ENCODE data around the gene CCDC88B.
A peak's percentile ranks its signal among the peaks of the same experiment; 100 is the strongest.

CCDC88B gene, protein sequence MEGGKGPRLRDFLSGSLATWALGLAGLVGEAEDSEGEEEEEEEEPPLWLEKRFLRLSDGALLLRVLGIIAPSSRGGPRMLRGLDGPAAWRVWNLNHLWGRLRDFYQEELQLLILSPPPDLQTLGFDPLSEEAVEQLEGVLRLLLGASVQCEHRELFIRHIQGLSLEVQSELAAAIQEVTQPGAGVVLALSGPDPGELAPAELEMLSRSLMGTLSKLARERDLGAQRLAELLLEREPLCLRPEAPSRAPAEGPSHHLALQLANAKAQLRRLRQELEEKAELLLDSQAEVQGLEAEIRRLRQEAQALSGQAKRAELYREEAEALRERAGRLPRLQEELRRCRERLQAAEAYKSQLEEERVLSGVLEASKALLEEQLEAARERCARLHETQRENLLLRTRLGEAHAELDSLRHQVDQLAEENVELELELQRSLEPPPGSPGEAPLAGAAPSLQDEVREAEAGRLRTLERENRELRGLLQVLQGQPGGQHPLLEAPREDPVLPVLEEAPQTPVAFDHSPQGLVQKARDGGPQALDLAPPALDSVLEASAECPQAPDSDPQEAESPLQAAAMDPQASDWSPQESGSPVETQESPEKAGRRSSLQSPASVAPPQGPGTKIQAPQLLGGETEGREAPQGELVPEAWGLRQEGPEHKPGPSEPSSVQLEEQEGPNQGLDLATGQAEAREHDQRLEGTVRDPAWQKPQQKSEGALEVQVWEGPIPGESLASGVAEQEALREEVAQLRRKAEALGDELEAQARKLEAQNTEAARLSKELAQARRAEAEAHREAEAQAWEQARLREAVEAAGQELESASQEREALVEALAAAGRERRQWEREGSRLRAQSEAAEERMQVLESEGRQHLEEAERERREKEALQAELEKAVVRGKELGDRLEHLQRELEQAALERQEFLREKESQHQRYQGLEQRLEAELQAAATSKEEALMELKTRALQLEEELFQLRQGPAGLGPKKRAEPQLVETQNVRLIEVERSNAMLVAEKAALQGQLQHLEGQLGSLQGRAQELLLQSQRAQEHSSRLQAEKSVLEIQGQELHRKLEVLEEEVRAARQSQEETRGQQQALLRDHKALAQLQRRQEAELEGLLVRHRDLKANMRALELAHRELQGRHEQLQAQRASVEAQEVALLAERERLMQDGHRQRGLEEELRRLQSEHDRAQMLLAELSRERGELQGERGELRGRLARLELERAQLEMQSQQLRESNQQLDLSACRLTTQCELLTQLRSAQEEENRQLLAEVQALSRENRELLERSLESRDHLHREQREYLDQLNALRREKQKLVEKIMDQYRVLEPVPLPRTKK (N-terminal part only)

DNA sequence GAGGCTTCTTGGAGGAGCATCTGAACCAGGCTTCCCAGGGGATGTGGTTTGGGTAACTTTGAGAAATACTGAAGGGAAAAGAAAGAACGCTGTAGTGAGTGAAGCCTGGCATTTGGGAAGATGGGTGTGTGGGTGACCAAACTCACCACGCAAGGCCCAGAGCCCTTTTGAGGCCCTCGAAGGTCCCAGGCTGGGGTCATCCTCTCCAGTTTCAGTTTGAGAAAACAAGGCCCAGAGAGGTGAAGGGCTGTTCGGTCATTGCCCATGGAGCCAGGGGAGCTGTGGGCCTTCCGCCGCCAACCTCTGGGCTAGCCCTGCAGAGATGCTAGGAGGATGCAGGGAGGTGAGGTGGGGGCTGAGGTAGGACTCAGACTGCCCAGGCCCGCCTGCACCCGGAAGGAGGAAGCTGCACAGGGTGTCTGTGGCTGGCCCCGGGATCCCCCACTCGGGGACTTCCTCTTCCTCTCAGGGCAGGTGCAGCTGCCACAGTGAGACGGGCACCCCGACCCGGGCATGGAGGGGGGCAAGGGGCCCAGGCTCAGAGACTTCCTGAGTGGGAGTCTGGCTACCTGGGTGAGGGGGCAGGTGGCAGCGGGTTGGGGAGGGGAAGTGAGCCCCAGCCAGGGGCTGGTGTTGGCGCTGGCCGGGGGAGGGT lies at the start of gene CCDC88B:
CCDC88B (plus strand) TSS at position 451 of the 655 bp plus-strand sequence; CDS start at position 514, 63 bp downstream.
- DNase-seq (ENCODE audit: low read depth in 2 of 2, low spot score in 1 of 2) = peak; percentile 63 to 73

DNA sequence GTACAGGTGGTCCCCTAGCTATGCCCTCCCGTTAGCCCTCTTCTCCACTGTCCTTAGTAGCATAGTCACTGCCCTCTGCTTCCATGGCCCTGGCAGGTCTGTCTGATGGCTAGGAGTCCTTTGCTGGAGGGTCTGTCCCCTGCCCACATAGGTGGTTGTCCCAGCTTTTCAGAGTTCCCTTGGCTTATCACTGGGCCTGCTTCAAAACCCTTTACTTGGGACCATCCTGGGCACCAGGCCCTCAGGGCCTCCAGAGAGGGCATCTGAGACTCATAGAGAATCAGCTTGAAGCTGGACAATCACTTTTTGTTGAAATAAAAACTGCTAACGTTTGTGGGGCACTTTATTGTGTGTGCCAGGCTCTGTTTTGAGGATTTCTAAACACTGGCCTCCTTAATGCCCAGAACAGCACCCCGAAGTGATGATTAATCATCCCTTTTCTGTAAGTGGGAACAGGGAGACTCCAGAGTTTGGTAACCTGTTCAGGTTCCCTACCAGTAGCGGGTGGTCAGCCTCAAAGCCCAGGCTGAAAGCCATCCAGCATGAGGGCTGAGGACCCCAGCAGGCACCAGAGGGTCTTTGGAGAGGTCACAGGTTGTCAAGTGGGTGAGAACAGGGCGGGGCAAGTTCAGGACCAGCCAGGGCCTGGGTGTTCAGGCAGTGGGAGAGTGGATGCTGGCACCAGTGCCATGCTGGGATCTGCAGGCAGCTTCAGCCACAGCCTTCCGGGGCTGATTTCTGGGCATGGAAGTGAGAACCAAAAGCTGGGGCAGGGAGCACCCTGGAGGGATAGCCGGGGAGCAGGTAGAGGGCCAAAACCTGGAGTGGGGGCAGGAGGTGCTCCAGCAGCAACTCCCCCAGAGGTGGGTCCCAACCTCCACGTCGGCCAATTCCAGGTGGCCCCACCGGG lies 49.4 kb upstream of the CCDC88B start:
- DNase-seq (ENCODE audit: low read depth in 2 of 2, low spot score in 1 of 2) = no peak

DNA sequence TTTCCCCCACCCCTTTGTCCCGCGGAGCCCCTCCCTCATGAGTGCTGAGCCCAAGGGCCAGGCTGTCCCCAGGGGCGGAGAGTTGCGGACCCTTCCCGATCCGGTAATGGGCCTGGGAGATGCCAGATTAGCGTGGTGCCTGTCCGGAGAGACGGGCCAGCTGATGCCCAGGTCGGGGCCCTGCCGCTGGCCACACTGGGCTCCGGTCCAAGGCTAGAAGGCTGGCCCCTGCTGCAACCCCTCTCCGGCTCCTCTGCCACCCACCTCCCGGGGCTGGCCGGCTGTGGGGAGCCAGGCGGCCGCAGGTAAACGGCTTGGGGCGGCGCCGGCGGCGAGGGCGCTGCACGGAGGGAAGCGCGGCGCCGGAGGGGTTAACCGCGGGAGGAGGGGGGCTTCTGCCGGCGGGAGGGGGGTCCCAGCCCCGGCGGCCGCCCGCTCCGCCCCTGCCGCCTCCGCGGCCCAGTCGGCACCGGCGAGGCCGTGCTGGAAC lies 48.7 kb upstream of the CCDC88B start, which contains the start of gene KCNK4:
KCNK4 (plus strand) TSS at position 41 of the 490 bp plus-strand sequence. CDS start 1,717 bp downstream, outside the sequence.
- no peak for DNase-seq (ENCODE audit: low read depth in 2 of 2, low spot score in 1 of 2)

DNA sequence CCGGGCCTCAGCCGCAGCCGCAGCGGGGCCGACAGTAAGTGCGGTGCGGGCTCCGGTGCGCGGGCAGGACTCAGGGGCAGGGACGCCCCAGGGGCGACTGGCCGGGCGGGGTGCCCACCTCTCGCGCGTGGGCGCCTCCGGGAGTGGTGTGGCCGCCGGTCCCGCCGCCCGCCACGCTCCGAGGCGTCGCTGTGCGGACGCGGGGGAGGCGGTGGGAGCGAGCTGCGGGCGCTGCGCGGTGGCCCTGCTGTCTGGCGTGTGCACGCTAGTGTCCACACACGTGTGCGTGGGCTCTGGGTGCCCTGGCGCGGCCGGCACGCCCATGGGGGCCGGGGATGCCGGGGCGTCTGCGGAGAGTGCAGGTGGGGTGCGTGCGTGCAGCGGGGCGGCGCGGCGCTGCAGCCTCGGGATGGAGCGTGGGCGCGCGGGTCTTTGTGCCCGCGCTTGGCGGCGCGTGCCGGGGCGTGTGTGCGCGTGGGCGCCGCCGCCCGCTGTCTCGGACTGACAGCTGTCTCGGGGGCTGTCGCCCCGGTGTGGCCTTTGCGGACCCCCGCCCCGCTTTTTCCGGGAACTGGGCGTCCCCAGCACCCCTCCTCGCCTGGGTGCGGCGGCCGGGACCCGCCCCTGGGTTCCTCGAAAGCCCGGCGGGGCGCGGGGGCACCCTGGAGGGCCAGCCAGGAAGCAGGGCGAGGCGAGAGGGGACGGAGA lies 48.1 kb upstream of the CCDC88B start:
- DNase-seq (ENCODE audit: low read depth in 2 of 2, low spot score in 1 of 2) = no peak

DNA sequence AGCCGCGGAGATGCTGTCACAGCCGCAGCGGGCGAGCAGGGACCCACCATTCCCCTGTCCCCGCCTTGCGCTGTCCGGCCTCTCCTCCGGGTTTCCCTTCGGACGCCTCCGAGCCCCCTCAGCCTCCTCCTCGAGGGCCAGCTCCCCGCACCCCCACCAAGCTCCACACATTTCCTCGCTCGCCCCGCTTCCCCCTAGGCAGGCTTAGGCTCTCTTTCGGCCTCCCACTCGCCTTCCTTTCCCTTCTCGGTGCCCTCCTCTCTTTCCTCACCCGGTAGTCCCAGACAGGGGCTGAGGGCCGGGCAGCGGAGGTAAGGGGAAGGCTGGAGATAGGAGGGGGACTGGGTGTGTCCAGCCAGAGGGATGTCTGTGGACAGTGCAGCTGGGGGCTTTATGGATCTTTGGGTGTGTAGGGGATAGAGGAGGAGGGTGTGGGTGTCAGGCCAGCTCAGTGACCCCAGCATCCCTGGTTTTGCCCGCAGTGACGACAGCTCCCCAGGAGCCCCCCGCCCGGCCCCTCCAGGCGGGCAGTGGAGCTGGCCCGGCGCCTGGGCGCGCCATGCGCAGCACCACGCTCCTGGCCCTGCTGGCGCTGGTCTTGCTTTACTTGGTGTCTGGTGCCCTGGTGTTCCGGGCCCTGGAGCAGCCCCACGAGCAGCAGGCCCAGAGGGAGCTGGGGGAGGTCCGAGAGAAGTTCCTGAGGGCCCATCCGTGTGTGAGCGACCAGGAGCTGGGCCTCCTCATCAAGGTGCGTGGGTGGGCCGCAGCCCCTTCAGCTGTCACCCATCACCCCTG lies 47.3 kb upstream of the CCDC88B start:
- no peak for DNase-seq (ENCODE audit: low read depth in 2 of 2, low spot score in 1 of 2)

DNA sequence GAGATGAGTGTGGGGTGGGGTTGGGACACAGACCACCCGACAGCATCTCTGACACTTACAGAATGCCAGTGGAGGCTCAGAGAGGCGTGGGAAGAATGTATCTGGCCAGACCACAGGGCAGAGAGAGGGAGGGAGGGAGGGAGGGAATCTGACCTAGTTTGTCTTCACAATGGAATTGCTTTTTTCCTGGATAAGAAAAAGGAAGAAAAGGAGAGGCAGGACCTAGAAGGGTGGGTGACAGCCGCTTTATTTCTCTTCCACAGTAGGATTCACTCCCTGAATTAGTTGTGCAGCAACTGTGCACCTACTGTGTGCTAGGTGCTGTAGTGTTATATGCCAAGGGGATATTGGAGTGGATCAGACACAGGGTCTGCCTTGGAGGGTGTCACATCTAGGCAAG lies 45.2 kb upstream of the CCDC88B start:
- no peak for DNase-seq (ENCODE audit: low read depth in 2 of 2, low spot score in 1 of 2)

DNA sequence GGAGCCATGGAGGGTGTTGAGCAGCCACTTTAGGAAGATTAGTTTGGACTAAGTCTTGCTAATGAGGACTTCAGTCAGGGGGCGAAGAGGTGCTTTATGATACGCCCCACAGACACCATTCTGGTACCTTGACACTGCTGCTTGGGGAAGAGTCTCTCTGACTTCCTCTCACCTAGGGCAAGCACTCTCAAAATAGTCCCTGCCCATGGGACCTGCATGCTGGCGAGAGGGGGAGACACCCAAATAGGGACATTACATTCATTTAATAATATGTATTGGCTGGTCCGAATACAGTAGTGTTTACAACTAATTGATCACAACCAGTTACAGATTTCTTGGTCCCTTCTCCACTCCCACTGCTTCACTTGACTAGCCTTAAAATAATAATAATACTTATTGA lies 44.2 kb upstream of the CCDC88B start:
- no peak for DNase-seq (ENCODE audit: low read depth in 2 of 2, low spot score in 1 of 2)

DNA sequence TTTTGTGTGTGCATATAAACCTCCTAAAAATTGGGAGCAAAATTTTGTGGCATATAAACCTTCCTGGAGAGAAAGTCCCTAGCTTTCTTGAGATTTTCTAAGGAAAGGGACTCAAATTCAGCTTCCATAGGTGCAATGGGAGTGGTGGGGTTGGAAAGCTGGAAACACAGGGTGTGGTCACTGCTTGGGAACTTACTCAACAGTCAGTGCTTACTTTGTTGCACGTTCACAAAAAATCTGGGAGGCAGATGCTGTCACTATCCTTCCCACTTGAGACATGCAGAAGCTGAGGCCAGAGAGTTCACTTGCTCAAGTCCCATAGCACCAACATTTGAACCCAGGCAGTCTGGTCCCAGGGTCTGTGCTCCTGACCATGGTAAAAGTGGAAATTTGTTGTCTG lies 43.8 kb upstream of the CCDC88B start:
- no peak for DNase-seq (ENCODE audit: low read depth in 2 of 2, low spot score in 1 of 2)

DNA sequence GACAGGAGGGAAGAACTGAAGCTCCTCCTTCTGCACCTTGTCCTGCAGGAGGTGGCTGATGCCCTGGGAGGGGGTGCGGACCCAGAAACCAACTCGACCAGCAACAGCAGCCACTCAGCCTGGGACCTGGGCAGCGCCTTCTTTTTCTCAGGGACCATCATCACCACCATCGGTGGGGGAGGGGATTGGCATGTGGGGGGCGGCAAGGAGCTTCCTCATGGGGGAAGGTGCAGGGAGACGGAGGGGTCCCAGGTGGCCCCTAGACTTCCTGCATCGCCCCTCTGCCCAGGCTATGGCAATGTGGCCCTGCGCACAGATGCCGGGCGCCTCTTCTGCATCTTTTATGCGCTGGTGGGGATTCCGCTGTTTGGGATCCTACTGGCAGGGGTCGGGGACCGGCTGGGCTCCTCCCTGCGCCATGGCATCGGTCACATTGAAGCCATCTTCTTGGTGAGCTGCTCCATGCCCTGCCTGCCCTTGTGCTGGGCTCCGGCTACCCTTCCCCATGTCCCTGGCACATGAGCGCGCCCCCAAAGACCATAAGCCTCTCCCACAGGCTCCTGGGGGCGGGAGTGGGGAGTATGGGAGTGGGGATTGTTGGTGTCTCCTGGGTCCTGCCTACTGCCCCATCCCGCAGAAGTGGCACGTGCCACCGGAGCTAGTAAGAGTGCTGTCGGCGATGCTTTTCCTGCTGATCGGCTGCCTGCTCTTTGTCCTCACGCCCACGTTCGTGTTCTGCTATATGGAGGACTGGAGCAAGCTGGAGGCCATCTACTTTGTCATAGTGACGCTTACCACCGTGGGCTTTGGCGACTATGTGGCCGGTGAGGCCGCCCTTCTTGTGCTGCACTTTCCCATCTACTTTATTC lies 42.9 kb upstream of the CCDC88B start:
- DNase-seq (ENCODE audit: low read depth in 2 of 2, low spot score in 1 of 2) = no peak

DNA sequence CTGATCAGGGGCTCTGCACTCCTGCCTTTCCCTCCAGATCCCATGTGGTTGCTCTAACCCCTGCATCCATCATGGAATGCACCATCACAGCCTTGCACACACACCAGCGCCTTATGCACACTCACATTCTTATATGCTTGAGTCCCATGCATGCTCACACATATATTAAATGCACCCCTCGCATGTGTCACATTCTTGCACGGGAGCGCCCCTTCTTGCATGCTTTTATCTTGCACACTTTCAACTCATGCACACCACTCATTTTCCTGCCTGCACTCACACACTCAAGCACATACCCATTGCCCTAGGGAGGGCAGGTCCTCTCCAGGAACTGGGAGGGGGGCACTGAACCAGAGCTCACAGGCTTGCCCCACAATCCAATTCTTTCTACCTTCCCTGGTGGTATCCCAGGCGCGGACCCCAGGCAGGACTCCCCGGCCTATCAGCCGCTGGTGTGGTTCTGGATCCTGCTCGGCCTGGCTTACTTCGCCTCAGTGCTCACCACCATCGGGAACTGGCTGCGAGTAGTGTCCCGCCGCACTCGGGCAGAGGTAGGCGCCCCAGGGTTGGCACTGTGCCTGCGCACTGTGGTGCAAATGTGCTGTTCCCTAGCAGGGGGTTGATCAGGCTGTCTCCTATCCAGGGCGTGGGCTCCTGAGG lies 42.2 kb upstream of the CCDC88B start:
- no peak for DNase-seq (ENCODE audit: low read depth in 2 of 2, low spot score in 1 of 2)

DNA sequence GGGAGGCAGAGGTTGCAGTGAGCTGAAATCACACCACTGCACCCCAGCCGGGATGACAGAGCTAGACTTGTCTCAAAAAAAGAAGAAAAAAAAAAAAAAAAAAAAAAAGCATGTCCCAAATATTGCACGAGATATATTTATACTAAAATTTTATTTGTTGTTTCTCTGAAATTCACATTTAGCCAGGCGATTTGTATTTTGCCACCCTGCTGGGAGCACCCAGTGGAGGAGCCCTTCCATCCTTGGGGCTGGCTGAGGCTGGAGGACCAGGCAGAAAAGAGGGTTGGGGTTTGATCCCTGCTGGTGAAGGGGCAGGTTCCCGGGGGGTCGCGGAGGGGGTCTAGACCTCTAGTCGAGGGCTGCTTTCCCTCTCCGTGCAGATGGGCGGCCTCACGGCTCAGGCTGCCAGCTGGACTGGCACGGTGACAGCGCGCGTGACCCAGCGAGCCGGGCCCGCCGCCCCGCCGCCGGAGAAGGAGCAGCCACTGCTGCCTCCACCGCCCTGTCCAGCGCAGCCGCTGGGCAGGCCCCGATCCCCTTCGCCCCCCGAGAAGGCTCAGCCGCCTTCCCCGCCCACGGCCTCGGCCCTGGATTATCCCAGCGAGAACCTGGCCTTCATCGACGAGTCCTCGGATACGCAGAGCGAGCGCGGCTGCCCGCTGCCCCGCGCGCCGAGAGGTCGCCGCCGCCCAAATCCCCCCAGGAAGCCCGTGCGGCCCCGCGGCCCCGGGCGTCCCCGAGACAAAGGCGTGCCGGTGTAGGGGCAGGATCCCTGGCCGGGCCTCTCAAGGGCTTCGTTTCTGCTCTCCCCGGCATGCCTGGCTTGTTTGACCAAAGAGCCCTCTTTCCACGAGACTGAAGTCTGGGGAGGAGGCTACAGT lies 40.8 kb upstream of the CCDC88B start:
- DNase-seq (ENCODE audit: low read depth in 2 of 2, low spot score in 1 of 2) = no peak

DNA sequence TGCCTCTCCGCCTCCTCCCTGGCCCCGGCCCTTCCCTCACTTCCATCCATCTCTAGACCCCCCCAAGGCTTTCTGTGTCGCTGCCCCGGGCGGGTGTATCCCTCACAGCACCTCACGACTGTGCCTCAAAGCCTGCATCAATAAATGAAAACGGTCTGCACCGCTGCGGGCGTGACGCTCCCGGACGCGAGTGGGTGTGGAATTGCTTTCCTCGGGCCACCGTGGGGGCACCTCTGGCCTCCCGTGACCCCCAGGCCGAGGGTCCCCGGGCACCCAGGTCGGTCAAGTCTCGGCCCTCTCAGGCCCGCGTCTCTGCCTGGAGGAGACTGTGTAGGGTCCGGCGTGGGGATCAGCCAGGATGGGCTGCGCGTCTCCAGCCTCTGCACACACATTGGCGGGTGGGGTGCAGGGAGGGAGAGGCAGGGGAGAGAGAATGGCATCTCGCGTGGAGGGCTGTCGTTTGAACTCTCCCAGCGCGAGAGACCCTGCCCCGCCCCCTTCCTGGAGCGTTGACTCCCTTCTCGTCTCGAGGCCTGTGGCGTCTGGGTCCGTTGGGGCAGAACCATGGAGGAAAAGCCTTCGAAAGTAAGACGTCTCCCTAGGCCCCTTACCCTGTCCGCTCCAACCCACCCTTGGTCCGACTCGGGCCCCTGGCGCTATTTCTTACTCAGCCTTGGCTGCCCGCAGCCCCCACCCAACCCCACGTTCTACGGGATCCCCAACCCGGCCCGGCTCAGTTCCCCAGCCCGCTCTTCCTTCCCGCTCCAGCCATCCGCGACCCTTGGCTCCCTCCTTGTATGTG lies 40.0 kb upstream of the CCDC88B start, which contains the start of gene CATSPERZ:
CATSPERZ (plus strand) TSS at position 512 of the 802 bp plus-strand sequence; CDS start at position 565, 53 bp downstream.
- no peak for DNase-seq (ENCODE audit: low read depth in 2 of 2, low spot score in 1 of 2)

DNA sequence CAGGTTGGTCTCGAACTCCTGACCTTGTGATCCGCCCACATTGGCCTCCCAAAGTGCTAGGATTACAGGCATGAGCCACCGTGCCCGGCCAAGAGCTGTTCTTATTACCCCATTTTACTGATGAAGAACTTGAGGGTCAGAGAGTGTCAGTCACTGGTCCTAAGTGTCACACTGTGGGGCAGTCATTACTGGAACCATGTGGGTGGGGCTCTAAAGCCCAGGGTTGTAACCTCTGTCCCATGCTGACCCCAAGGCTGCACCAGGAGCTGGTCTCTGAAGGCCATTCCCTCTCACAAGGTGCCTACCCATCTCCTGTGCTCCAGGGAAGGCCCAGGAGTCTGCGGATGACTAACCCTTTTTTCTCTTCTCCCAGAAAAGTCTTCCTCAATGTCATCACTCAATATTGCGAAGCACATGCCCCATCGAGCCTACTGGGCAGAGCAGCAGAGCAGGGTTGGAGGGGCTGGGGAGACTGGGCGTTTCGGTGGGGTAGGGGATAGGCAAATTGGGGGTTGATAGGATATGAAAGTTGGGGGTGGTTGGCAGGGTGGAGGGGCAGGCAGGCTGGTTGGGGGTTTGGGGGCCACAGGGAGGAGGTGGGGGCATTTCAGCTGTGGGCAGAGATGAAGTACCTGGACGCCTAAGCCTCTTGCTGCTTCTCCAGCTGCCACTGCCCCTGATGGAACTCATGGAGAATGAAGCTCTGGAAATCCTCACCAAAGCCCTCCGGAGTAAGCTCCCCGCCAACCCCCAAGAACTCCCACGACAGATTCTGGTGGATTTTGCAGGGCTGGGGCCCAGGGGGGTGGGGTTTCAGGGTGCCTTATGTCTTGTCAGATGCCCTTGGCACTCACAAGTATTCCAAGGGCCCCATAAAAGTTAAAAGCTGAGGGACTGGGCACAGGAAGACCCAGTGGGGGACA lies 36.6 kb upstream of the CCDC88B start:
- no peak for DNase-seq (ENCODE audit: low read depth in 2 of 2, low spot score in 1 of 2)

DNA sequence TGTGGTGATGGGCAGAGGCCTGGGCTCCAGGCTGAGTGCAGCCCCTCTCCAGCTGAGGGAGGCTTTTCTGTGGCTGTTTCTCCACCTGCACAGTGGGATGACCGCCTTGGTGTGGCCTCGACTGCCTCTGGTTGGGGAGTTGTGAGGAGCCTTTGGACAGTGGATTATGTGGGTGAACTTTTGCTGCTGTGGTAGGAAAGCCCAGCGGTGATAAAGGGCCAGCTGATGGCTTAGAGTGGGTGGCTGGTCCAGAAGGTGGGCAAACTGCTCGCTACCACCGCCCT lies 36.0 kb upstream of the CCDC88B start:
- DNase-seq (ENCODE audit: low read depth in 2 of 2, low spot score in 1 of 2) = no peak
